GM21367 (cell line): ENCODE measurements around the gene OR1N1.
"Not testable (repeated sequence)": the region's sequence is repeated elsewhere in the genome, so short reads cannot be mapped to it uniquely, and the experiment has no call there.

Experiments used
- ATAC-seq: cut with Tn5 transposase; IDR thresholded peaks from one replicate; pipeline ENCODE4 v1.9.1; 2021; ENCODE audit not compliant: unreplicated experiment

The OR1N1 gene

GRCh38 chr9:122527193-122527592 lies at the start of gene OR1N1:
TSS of gene OR1N1 (minus strand) at chr9:122527293. CDS start at chr9:122527293, 0 bp downstream.
- ATAC-seq, result no peak

- ATAC-seq, result no peak
Observed at GRCh38 chr9:122572456-122572855, 45.4 kb upstream of the OR1N1 start.

- ATAC-seq, result no peak
Observed at GRCh38 chr9:122567901-122568300, 40.8 kb upstream of the OR1N1 start.

GRCh38 chr9:122562134-122562760 lies 35.2 kb upstream of the OR1N1 start:
- ATAC-seq, result no peak

GRCh38 chr9:122561446-122561845 lies 34.4 kb upstream of the OR1N1 start:
- no peak for ATAC-seq

- ATAC-seq, result no peak
Observed at GRCh38 chr9:122552812-122553211, 25.7 kb upstream of the OR1N1 start, which contains the start of gene OR1N2. TSS of gene OR1N2 (plus strand) at chr9:122553112. CDS start at chr9:122553212, 100 bp downstream.

GRCh38 chr9:122551371-122551770 lies 24.3 kb upstream of the OR1N1 start:
- ATAC-seq, result no peak

GRCh38 chr9:122546196-122546595 lies 19.1 kb upstream of the OR1N1 start:
- no peak for ATAC-seq

- ATAC-seq, result no peak
Observed at GRCh38 chr9:122538757-122539156, 11.7 kb upstream of the OR1N1 start.

- ATAC-seq, result not testable (repeated sequence)
Observed at GRCh38 chr9:122537066-122537465, 10.0 kb upstream of the OR1N1 start.

- ATAC-seq, result no peak
Observed at GRCh38 chr9:122536134-122536533, 9.0 kb upstream of the OR1N1 start.

- not testable (repeated sequence) for ATAC-seq
Observed at GRCh38 chr9:122531157-122531556, 4.1 kb upstream of the OR1N1 start.

GRCh38 chr9:122526602-122527001 lies 491 bp downstream of the OR1N1 start:
- ATAC-seq, result no peak

- no peak for ATAC-seq
Observed at GRCh38 chr9:122519376-122519775, 7.7 kb downstream of the OR1N1 start.

GRCh38 chr9:122518841-122519240 lies 8.3 kb downstream of the OR1N1 start, which contains the start of gene OR1J4:
TSS of gene OR1J4 (plus strand) at chr9:122519141. CDS start at chr9:122519141, 0 bp downstream.
- no peak for ATAC-seq

GRCh38 chr9:122518226-122518625 lies 8.9 kb downstream of the OR1N1 start:
- no peak for ATAC-seq

GRCh38 chr9:122510502-122510901 lies 16.6 kb downstream of the OR1N1 start, which contains the start of gene OR1J2:
TSS of gene OR1J2 (plus strand) at chr9:122510802. CDS start at chr9:122510802, 0 bp downstream.
- ATAC-seq, result no peak

GRCh38 chr9:122506964-122507363 lies 20.1 kb downstream of the OR1N1 start:
- no peak for ATAC-seq

GRCh38 chr9:122498883-122499288 lies 28.2 kb downstream of the OR1N1 start:
- ATAC-seq, result no peak

- ATAC-seq, result no peak
Observed at GRCh38 chr9:122479062-122479461, 48.0 kb downstream of the OR1N1 start.

GRCh38 chr9:122477826-122478225 lies 49.3 kb downstream of the OR1N1 start, which contains the start of gene OR1J1:
TSS of gene OR1J1 (minus strand) at chr9:122477926. CDS start at chr9:122477926, 0 bp downstream.
- ATAC-seq, result no peak

- ATAC-seq, result no peak
Observed at GRCh38 chr9:122477346-122477745, 49.7 kb downstream of the OR1N1 start.
